ENCODE measurements around the gene VANGL2.
"Not testable (repeated sequence)": the region's sequence is repeated elsewhere in the genome, so short reads cannot be mapped to it uniquely, and the experiment has no call there.

Gene VANGL2

DNA sequence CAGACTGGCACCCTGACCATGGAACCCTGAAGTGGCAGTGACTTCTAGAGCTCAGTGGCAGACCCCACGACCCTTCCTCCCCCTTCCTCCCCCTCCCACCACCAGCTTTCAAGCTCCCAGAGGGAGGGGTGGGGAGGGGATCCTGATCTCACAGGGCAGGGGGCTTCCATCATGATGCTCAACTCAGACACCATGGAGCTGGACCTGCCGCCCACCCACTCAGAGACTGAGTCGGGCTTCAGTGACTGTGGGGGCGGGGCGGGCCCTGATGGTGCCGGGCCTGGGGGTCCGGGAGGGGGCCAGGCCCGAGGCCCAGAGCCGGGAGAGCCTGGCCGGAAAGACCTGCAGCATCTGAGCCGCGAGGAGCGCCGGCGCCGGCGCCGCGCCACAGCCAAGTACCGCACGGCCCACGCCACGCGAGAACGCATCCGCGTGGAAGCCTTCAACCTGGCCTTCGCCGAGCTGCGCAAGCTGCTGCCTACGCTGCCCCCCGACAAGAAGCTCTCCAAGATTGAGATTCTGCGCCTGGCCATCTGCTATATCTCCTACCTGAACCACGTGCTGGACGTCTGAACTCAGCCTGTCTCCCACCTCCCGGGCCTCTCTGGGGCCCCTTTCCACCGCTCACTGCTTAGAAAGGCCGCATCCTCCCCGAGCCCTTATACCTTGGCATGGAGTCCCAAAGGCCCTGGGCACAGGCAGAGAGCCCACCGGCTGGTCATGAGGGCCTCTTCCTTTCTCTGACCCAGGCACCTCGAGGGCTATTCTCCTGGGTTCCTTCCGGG lies 29.6 kb upstream of the VANGL2 start:
- DNase-seq (ENCODE audit: low spot score) = no peak

GRCh38 chr1:160371346-160371631 lies 29.1 kb upstream of the VANGL2 start:
- no peak for DNase-seq (ENCODE audit: low spot score)

GRCh38 chr1:160371756-160372155 lies 28.6 kb upstream of the VANGL2 start:
- DNase-seq (ENCODE audit: low spot score) = no peak

GRCh38 chr1:160373696-160374095 lies 26.7 kb upstream of the VANGL2 start:
- no peak for DNase-seq (ENCODE audit: low spot score)

DNA sequence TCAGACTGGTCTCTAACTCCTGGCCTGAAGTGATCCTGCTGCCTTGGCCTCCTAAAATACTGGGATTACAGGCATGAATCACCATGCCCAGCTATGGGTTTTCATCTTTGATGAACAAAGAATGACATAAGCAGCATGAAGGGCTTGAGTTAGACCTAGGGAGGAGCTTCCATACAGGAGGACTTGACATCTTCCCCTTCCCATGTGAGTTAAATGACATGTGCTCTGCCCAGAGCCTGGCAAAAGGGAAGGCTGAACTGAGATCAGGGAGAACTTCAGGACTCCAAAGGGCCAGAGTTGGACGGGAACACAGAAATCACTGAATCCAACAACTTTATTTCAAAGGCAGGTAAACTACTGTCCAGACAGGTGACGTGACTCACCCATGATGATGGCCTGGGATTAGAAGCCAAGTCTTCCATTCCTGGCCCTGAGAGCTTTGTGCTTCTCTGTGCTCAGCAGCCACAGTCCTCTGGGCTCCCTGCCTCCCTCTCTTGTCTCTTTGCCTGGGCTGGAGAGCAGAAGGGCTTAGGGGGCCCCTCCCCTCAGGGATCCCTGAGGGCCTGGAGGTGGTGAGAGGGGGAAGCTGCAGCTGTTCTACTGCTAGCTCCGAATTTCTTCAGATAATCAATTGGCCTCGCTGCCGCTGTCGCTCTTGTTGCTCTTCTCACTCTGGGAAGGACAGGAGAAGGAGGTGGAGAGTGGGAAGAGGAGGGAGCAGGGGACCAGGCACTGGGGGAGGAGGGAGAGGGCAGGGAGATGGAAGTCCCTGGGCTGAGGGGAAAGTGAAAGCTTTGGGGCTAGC lies 25.9 kb upstream of the VANGL2 start:
- no peak for DNase-seq (ENCODE audit: low spot score)

- DNase-seq (ENCODE audit: low spot score) = peak; percentile 37
Measured at GRCh38 chr1:160375788-160376524, 24.4 kb upstream of the VANGL2 start.

- DNase-seq (ENCODE audit: low spot score) = peak; percentile 58
Measured at GRCh38 chr1:160376525-160377131, 23.7 kb upstream of the VANGL2 start.

- no peak for DNase-seq (ENCODE audit: low spot score)
Measured at GRCh38 chr1:160377585-160378206, 22.7 kb upstream of the VANGL2 start.

GRCh38 chr1:160384812-160385211 lies 15.6 kb upstream of the VANGL2 start:
- DNase-seq (ENCODE audit: low spot score) = not testable (repeated sequence)

DNA sequence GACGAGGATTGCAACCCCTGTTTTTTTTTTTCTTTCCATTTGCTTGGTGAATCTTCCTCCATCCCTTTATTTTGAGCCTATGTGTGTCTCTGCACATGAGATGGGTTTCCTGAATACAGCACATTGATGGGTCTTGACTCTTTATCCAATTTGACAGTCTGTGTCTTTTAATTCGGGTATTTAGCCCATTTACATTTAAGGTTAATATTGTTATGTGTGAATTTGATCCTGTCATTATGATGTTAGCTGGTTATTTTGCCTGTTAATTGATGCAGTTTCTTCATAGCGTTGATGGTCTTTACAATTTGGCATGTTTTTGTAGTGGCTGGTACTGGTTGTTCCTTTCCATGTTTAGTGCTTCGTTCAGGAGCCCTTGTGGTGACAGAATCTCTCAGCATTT lies 12.0 kb upstream of the VANGL2 start:
- DNase-seq (ENCODE audit: low spot score) = not testable (repeated sequence)

DNA sequence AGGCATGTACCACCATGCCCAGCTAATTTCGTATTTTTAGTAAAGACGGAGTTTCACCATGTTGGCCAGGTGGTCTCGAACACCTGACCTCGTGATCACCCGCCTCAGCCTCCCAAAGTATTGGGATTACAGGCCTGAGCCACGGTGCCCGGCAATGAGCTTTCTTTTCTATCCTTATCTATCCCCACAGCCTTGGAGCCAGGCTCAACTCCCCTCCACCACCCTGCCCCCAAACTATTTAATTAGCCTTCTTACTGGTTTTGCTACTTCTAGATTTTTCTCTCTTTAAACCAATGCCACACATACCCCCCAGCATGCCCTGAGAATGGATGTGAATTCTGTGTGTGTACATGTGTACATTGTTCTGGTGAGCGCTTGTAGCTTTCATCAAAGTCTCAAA lies 5.7 kb upstream of the VANGL2 start:
- no peak for DNase-seq (ENCODE audit: low spot score)

DNA sequence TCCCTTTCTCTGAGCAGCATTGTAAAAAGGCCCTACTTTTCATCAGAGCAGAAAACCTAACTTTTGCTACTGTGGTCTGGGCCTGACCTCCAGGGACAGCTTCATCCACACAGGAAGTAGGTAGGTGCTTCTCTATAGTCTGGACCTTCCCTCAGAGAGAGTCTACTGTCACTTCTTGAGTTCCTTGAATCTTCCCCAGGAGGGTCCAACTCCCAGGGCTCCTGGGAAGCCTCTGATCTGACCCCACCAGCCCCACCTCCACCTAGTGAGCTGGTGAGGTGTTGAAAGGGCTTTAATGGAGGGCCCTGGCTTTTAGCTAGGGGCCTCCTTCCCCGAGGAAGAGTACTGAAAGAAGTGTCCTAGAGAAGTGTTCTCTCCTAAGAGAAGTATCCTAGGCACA lies 2.7 kb upstream of the VANGL2 start:
- no peak for DNase-seq (ENCODE audit: low spot score)

DNA sequence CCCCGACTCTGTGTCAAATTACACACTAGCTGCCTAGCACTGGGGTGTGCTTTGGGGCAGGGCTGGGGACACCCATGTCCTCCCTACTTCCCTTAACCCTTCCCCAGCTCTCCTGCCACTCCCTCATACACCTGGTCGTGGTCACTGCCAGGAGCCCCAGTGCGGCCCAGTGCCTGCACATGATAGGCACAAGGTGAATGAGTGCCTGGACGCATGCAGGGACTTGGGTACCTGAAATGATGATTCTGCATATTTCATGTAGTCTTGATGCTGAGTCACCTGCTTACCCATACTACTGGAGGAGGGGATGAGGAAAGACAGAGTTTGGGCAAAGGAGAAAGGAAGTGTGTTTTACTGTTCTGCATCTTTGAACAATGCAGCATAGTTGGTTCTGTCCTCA lies 1.5 kb upstream of the VANGL2 start:
- DNase-seq (ENCODE audit: low spot score) = no peak

- no peak for DNase-seq (ENCODE audit: low spot score)
Measured at GRCh38 chr1:160399544-160400222, 681 bp upstream of the VANGL2 start.

- DNase-seq (ENCODE audit: low spot score) = no peak
Measured at GRCh38 chr1:160400646-160401486, 502 bp downstream of the VANGL2 start.

- DNase-seq (ENCODE audit: low spot score) = no peak
Measured at GRCh38 chr1:160401487-160401805, 1.1 kb downstream of the VANGL2 start.

DNA sequence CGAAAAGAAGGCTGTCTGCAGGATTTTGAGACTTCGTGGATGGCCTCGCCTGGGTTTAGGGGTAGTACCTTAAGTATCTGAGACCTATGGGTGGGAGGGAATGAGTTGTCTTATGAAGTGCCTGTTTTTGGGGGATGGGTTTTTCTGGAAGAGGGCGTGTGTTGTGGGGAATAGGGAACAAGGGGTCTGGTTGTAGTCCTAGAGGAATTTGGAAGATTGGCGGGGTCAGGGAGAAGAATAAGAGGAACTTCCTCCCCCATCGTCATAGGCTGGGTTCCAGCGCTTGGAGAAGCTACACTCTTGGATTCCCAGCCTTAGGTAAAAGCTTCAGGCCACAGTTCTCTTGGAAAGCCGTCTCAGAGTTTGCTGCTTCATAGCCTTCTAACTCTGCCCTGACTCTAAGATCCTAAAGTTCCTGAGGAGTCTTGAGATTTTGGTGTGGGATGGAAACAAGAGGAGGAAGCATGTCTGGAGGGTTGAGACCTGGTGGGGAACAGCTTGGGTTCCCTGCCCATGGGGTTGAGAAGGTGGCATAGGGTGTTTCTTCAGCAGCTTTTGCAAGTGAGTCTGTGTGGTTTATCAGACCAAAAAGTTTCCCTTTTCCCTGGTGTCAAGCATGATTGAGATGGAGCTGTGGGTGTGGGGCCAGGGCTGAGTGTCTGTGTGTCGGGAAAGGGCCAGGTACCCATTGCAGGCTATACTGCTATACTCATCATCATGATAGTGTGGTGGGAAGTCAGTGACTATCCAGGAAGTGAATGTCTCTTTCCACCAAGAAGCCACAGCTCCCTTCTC lies 1.8 kb downstream of the VANGL2 start:
- DNase-seq (ENCODE audit: low spot score) = no peak

DNA sequence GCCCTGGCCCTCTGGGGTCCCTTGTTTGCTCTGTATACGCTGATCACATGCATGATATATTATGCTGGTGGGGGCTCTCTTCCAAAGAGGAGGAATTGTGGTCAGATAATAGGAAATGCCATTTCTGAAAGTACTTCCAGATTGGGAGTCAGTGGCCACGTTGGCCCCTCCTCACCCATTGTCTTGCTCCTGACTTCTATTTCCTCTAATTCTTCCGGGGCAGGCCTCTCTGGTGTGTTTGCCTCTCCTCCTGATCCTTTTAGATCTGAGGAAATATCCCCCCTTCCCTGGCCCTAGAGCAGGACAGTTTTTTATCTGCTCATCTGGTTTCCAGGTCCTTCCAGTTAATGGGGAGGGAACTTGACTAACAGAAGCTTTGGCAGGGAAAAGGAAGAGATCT lies 2.9 kb downstream of the VANGL2 start:
- no peak for DNase-seq (ENCODE audit: low spot score)

DNA sequence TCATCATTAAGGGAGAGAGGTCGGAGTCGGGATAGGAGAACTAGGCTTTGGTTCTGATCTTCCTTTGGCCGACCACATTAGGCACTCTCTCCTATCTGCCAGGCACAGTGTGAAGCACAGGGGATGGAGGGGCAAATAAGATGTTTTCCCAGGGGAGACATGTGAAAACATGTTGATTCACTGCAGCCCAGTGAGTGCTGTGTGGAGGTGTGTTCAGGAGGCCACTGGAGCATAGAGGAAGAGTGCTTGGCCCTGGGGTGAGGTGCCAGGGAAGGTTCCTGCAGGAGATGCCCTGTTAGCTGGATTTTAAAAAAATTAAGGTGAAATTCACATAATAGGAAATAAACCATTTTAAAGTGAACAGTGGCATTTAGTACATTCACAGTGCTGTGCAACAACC lies 3.7 kb downstream of the VANGL2 start:
- DNase-seq (ENCODE audit: low spot score) = no peak

DNA sequence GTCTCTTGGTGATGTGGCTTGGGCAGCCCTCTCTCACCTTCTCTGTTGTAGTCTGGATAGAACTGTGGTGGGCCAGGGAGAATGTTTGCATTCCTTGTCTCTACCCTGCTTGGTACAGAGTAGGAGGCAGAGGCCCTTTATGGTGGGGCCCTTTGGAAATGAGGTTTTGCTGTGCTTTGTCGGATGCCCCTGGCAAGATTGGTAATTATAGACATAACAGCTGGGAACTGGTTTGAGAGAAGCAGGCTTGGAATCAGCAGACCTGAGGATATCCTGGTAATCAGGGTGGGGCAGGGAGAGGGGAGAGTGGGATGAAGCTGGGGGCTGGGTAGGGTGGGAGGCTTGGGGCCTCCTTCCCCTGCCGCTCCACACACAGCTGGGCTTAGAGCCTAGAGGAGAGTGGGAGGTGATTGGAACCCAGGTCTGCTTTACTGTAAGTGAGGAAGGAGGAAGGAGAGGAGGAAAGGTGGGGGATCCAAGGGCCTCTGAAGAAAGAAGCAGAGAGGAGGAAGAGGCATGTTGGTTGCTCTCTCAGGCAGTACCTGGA lies 5.0 kb downstream of the VANGL2 start:
- no peak for DNase-seq (ENCODE audit: low spot score)
